Hepatic stellate cell (primary cell): ENCODE measurements around the gene RNF40.

Source experiments
- DNase-seq: peaks from one replicate; pipeline ENCODE4 v3.0.0; 2011; ENCODE audit warnings: low spot score

The RNF40 gene

GRCh38 chr16:30762991-30763725, 1.0 kb downstream of the RNF40 start:
- DNase-seq: no peak

DNA sequence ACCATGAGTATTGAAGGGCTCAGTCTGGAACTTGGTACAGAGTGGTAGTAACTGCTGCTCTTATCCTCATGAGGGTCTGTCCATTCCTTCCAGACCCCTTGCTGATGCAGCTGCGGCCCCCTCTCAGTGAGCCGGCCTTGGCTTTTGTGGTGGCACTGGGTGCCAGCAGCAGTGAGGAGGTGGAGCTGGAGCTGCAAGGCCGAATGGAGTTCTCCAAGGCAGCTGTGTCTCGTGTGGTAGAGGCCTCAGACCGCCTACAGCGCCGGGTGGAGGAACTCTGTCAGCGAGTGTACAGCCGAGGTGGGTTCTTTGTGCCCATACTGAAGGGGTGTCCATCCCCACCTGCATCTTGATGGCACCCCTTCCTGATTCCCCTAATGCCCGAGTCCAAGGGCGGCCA, 2.0 kb downstream of the RNF40 start:
- DNase-seq: no peak

DNA sequence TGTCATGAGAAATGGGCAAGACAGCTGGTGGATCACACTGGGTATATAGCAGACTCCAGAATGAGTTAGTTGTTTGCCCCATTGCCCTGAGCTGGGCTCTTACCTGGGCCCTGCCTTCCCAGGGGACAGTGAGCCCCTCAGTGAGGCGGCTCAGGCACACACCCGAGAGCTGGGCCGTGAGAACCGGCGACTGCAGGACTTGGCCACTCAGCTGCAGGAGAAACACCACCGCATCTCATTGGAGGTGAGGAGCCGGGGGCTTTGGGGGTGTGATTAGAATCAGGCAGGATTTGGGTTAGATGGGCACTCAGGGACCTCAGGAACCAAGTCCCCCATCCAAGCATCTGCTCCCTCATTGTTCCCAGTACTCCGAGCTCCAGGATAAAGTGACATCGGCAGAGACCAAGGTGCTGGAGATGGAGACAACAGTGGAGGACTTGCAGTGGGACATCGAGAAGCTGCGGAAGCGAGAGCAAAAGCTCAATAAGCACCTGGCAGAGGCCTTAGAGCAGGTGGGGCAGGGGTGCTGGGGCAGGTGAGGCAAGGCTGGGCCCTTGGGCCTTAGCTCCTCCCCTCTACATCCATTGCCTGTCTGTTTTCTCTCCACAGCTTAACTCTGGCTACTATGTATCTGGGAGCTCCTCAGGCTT, 2.8 kb downstream of the RNF40 start:
- no peak for DNase-seq

DNA sequence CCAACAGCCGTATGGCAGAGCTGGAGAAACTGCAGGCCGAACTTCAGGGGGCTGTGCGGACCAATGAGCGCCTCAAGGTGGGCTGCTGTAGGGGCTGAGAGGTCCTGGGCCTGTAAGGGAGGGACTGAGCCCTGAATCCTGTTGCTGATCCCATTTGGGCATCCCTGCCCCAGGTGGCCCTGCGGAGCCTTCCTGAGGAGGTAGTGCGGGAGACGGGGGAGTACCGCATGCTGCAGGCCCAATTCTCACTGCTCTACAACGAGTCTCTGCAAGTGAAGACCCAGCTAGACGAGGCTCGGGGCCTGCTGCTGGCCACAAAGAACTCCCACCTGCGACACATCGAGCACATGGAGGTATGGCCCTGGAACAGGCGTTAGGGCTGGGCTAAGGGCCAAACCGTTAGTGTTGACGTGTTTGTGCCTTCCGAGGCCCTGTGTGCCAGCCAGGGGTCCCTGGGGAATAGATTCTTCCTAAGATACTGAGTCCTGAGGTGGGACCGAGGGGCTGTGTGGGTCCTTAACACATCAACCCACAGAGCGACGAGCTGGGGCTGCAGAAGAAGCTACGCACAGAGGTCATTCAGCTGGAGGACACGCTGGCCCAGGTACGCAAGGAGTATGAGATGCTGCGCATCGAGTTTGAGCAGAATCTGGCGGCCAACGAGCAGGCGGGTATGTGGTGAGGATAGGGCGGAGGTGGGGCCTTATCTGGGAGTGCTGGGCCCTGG, 4.2 kb downstream of the RNF40 start:
- DNase-seq: no peak

GRCh38 chr16:30766933-30767284, 4.8 kb downstream of the RNF40 start:
- DNase-seq: no peak

DNA sequence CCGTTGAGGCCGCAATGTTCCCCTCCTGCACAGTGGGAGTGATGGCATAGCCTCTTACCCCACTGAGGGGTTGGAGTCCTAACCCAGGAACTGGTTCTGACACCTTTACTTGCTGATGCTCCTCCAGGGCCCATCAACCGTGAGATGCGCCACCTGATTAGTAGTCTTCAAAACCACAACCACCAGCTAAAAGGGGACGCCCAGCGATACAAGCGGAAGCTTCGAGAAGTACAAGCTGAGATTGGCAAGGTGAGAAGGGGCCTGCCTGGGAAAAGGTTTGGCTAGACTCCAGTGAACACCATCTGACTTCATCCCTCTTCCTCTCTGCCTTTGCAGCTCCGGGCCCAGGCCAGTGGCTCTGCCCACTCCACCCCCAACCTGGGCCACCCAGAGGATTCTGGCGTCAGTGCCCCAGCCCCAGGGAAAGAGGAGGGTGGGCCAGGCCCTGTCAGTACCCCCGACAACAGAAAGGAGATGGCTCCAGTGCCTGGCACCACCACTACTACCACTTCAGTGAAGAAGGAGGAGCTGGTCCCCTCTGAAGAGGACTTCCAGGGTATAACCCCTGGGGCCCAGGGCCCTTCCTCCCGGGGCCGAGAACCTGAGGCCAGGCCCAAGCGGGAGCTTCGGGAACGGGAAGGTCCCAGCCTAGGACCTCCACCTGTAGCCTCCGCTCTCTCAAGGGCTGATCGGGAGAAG, 5.8 kb downstream of the RNF40 start:
- DNase-seq: no peak

DNA sequence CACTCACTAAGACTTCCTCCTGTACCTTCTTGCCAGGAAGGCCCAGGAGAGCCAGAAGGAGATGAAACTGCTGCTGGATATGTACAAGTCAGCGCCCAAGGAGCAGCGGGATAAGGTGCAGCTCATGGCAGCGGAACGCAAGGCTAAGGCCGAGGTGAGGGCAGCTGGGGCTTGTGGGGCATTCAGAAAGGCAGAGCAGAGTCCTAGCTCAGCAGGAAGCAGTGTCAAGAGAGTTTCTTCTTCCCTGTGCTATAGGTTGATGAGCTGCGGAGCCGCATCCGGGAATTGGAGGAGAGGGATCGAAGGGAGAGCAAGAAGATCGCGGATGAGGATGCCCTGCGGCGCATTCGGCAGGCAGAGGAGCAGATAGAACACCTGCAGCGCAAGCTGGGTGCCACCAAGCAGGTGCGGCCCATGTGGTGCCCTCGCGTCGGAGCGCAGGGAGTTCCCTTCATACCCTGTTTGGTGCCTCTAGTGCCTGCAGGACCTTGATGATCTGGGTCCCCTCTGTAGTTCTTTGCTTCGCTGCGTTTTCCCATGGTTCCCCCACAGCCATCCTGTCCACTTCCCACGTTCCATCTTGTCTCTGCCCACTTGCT, 6.6 kb downstream of the RNF40 start:
- DNase-seq: no peak

- no peak for DNase-seq
These were observed 7.4 kb downstream of the RNF40 start for GRCh38 chr16:30769379-30770089.

DNA sequence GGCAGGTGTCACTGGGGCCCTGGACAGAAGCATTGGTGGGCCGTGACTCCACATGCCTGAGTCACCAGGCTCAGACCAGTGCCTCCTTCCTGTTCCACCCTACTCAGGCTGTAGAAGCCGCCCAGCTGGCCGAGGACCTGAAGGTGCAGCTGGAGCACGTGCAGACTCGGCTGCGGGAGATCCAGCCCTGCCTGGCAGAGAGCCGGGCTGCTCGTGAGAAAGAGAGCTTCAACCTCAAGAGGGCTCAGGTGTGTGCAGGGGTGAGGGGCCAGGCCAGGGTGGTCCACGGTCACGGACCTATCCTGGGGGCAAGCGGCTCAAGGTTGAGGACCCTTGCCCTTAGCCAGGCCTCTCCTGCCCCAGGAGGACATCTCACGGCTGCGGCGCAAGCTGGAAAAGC, 9.6 kb downstream of the RNF40 start:
- DNase-seq: no peak

GRCh38 chr16:30773826-30774225, 11.7 kb downstream of the RNF40 start:
- no peak for DNase-seq

GRCh38 chr16:30774367-30775130, 12.4 kb downstream of the RNF40 start:
- DNase-seq: peak; percentile 54

DNA sequence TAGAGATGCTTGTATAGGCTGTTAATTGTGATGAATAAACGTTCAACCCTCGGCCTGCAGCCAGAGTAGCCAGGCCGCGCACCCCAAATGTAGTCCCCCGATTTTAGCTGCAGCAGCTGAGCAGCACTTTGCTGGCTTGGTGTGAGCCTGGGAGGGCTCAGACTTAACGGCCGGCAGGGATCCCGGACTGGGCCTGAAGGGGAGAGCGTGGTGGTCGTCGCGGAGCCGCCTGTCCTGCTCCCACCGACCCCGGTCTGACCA, 12.9 kb downstream of the RNF40 start:
- no peak for DNase-seq

- DNase-seq: peak; percentile 98
These were observed 13.5 kb downstream of the RNF40 start for GRCh38 chr16:30775392-30776188.

DNA sequence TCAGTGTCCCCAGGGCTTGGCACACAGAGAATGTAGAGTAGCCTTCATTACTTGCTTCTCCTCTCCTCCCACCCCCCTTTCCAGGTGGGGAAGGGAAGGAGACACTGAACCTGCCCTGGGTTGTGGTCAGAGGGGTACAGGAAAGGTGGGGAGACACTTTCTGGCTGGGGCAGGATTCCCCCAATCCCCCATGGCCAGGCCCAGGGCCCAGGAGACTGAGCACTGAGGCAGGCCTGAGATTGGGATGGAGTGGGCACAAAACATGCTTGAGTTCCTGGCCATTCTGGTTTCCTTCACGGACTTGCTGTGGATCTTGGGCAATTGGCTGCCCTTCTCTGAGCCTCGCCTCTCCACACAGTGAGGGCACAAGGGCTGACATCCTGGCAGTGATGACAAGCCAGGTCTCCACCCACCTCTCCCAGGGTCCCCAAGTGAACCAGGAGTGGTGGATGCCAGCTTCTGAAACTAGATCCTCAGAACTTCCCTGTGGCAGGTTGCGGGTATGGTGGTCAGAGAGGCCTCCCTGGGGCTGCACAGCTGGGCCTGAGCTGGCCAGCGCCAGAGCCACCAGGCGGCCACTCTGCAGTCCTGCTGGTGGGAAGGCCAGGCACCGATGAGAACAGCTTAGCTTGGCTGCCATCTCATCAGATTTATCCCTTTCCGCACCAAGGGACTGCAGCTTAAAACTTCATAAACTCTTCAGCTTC, 15.6 kb downstream of the RNF40 start:
- DNase-seq: no peak

DNA sequence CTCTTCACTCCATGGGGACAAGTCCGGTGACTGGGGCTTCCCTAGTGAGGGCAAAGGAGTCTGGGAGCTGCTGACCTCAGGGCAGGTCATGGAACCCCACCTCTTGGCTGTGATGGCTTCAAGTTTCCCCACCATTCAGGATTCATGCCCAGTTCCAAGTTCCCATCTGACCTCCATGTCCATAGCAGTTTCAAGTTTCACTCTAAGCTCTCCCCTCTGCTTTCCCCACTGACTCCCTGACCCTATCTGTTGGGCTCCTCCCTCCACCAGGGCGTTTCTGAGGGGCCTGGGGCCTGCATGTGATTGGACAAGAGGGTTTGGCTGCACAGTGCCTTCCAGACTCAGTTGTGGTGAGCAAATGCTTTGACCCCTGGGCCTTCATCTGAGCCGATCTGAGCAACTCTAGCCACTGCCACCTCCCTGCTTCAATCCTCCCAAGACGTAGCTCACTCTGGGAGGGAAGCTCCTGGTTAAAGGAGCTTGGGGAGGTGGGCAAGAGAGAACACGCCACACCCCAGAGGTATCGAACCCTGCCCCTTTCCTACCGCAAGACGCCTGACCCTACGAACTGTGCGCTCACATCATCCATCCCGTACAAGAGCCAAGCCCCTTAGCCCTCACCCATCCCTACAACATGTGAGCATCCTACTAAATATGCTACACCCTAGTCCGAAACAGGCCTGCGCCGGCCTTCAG, 16.6 kb downstream of the RNF40 start:
- DNase-seq: no peak

DNA sequence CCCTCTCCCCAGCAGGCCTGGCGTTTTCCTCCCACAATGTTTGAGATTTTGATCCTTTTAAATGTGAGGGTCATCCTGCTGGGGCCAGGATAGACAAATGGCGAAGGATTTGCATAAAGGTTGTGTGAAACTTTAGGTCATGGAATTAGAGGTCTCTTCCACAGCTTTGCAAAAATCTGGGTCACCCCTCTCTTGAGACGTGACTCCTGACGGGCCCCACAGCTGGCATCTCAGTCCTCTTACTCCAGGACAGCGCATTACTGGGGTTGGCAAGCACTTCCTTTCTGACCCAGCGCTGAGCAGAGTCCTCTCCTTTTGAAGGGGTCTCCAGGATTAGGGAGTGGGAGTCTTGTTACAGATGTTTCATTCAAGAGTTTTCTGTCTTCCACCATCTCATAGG, 17.5 kb downstream of the RNF40 start:
- DNase-seq: no peak

DNA sequence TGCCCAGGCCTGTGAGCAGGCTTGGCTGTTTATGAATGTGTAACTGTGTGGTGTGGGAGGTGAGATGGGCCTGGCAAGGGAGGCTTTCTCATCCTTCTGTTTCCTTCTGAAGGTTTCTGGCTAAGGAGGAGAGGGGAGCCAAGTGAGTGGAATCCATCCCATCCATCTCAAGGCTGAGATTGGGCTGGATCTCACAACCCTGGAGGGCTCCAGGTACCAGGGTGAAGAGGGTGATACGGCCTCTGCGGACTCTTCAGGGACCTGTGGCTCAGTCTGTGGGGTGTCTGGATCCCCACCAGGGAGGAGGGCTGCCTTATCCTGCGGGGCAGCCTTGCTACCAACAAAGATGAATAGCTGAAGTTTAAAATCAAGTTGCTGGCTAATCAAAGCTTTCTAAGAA, 17.9 kb downstream of the RNF40 start:
- no peak for DNase-seq

- no peak for DNase-seq
These were observed 18.4 kb downstream of the RNF40 start for GRCh38 chr16:30780549-30780948.
